Common myeloid progenitor, CD34-positive (primary cell): ENCODE measurements around the gene OR14I1.

Experiments
- CTCF ChIA-PET: fragments of 350-600 bp; sonication (Branson Sonifier 250); formaldehyde crosslinking; loops from one replicate; lab custom pipeline; 2021; ENCODE audit warnings: antibody characterized with exemption; lab: Charles Lee
- POLR2A ChIA-PET: fragments of 350-600 bp; sonication (Branson Sonifier 250); formaldehyde crosslinking; loops from one replicate; lab custom pipeline; 2021; ENCODE audit warnings: antibody characterized with exemption; lab: Charles Lee
- DNase-seq, 3 donors: peaks; one replicate each; pipeline versions ENCODE4 v3.0.0 to v3.0.0-alpha.2; 2013
- H3K27ac ChIP-seq, 2 experiments: 1 replicate in 1 of 2; 2 replicates in 1 of 2; pipeline ENCODE4 v1.7.0; 2013; ENCODE audit warnings: inconsistent platforms in 2 of 2, low read length in 2 of 2, mild to moderate bottlenecking in 2 of 2, low read depth in 1 of 2, moderate library complexity in 1 of 2; ENCODE audit not compliant: severe bottlenecking in 2 of 2, insufficient read depth in 1 of 2, poor library complexity in 1 of 2
- H3K27me3 ChIP-seq, 5 experiments: replicated peaks in 2 of 5; 1 replicate in 3 of 5; 2 replicates in 2 of 5; pipeline versions ENCODE4 v1.6.1 to v1.7.0; 2013; ENCODE audit warnings: low read length in 4 of 5, mild to moderate bottlenecking in 2 of 5, moderate library complexity in 2 of 5, inconsistent platforms in 1 of 5; ENCODE audit not compliant: insufficient read depth in 5 of 5, control insufficient read depth in 4 of 5
- H3K36me3 ChIP-seq, 4 experiments: 1 replicate in 2 of 4; 2 replicates in 2 of 4; pipeline versions ENCODE4 v1.6.1 to v1.7.0; 2013; ENCODE audit warnings: low read length in 3 of 4, control low read depth in 1 of 4, mild to moderate bottlenecking in 1 of 4; ENCODE audit not compliant: control insufficient read depth in 4 of 4, insufficient read depth in 4 of 4
- H3K4me1 ChIP-seq, 4 experiments: 1 replicate in 3 of 4; 2 replicates in 1 of 4; pipeline versions ENCODE4 v1.6.1 to v1.7.1; 2013; ENCODE audit warnings: low read length in 3 of 4, mild to moderate bottlenecking in 3 of 4, control low read depth in 1 of 4, inconsistent platforms in 1 of 4, moderate library complexity in 1 of 4; ENCODE audit not compliant: control insufficient read depth in 4 of 4, insufficient read depth in 4 of 4; ENCODE audit errors: control extremely low read depth in 1 of 4
- H3K4me3 ChIP-seq, 7 experiments: 1 replicate in 4 of 7; 2 replicates in 3 of 7; pipeline versions ENCODE4 v1.5.1 to v1.7.0; 2013; ENCODE audit warnings: mild to moderate bottlenecking in 7 of 7, low read length in 6 of 7, moderate library complexity in 6 of 7, inconsistent platforms in 2 of 7, low read depth in 2 of 7, control low read depth in 1 of 7; ENCODE audit not compliant: insufficient read depth in 4 of 7, control insufficient read depth in 1 of 7; ENCODE audit errors: extremely low read depth in 1 of 7
- H3K9me3 ChIP-seq, 5 experiments: 1 replicate in 4 of 5; 2 replicates in 1 of 5; pipeline versions ENCODE4 v1.6.1 to v1.7.1; 2013; ENCODE audit warnings: low read length in 4 of 5, mild to moderate bottlenecking in 2 of 5, inconsistent platforms in 1 of 5, low read depth in 1 of 5, moderate library complexity in 1 of 5; ENCODE audit not compliant: control insufficient read depth in 4 of 5, insufficient read depth in 2 of 5; ENCODE audit errors: control extremely low read depth in 1 of 5
- WGBS: methylation state at CpG from one replicate; pipeline ENCODE4 v1.1.5; 2013; ENCODE audit not compliant: insufficient coverage; 5-methylcytosine and 5-hydroxymethylcytosine counted together

The OR14I1 gene

GRCh38 chr1:248703674-248704073 is 1.1 kb upstream of the OR14I1 start:
- ChIA-PET POLR2A (no interaction called here), CTCF (interaction anchor here (1.0 to 18.6 kb wide), 2 partner anchors 9 to 105 kb away, joined by 3 to 186 read pairs; no protein-coding TSS in a partner anchor)
- no peak overlapping the region for H3K4me3 ChIP-seq
- H3K36me3 ChIP-seq: no peaks in the 10 kb centered on the region
- no CpG with 5 or more reads among the region's 2 CpGs for WGBS
- no peaks in the 10 kb centered on the region for H3K9me3 ChIP-seq
- H3K27ac ChIP-seq: no peak overlapping the region
- peak in 2 of 3 donors; percentile 9 to 14 for DNase-seq
- no peaks in the 10 kb centered on the region for H3K27me3 ChIP-seq
- H3K4me1 ChIP-seq: no peaks in the 10 kb centered on the region

DNA sequence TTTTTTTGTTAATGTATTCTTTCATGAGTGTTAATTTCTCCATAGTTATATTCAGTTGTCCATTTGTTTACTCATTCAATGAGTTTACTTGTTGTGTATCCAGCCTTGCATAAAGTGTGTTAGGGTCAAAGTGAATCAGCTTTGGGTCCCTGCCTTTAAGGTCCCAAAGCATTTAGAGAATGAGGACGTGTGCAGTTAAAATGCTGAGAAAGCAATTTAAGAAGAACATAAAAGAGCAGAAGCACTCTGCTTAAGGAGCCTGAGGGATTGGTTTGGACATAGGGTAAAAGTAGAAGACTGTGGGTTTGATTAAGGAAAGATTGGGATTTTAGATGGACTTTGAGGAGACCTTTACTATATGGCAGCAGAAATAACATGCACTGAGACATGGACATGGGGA is 3.5 kb downstream of the OR14I1 start:
- Histone ChIP-seq H3K36me3 (no peaks in the 10 kb centered on the region), H3K9me3 (no peaks in the 10 kb centered on the region), H3K27ac (no peak overlapping the region), H3K27me3 (peaks cover 0 to 2% (median 0%) of the 10 kb centered on the region in 5 experiments), H3K4me3 (no peak overlapping the region), H3K4me1 (no peaks in the 10 kb centered on the region)
- ChIA-PET CTCF (interaction anchor here (1.3 to 18.6 kb wide), 4 partner anchors 9 to 138 kb away, joined by 3 to 186 read pairs (median 4); no protein-coding TSS in a partner anchor), POLR2A (no interaction called here)
- no peak for DNase-seq
- WGBS: 88% methylated on average over 1 of the region's 1 CpG

GRCh38 chr1:248697907-248698306 is 4.7 kb downstream of the OR14I1 start:
- Histone ChIP-seq H3K4me1 (peaks cover 0 to 3% (median 0%) of the 10 kb centered on the region in 4 experiments), H3K9me3 (no peaks in the 10 kb centered on the region), H3K27me3 (peaks cover 0 to 5% (median 0%) of the 10 kb centered on the region in 5 experiments), H3K27ac (no peak overlapping the region), H3K4me3 (no peak overlapping the region), H3K36me3 (no peaks in the 10 kb centered on the region)
- WGBS: no CpG with 5 or more reads among the region's 6 CpGs
- DNase-seq: no peak
- POLR2A ChIA-PET: no interaction called here
- CTCF ChIA-PET: interaction anchor here (1.3 to 18.6 kb wide), 3 partner anchors 13 to 139 kb away, joined by 3 to 186 read pairs (median 5); no protein-coding TSS in a partner anchor

GRCh38 chr1:248696774-248697173 is 5.8 kb downstream of the OR14I1 start:
- H3K27ac ChIP-seq: no peak overlapping the region
- 83% methylated on average over 2 of the region's 3 CpGs for WGBS
- H3K36me3 ChIP-seq: no peaks in the 10 kb centered on the region
- H3K4me1 ChIP-seq: peaks cover 0 to 3% (median 0%) of the 10 kb centered on the region in 4 experiments
- no peak overlapping the region for H3K4me3 ChIP-seq
- H3K9me3 ChIP-seq: no peaks in the 10 kb centered on the region
- no peak for DNase-seq
- CTCF ChIA-PET: interaction anchor here (0.7 to 18.6 kb wide), 8 partner anchors 9 to 112 kb away, joined by 3 to 186 read pairs (median 3); no protein-coding TSS in a partner anchor
- peaks cover 0 to 6% (median 0%) of the 10 kb centered on the region in 5 experiments for H3K27me3 ChIP-seq
- POLR2A ChIA-PET: no interaction called here

DNA sequence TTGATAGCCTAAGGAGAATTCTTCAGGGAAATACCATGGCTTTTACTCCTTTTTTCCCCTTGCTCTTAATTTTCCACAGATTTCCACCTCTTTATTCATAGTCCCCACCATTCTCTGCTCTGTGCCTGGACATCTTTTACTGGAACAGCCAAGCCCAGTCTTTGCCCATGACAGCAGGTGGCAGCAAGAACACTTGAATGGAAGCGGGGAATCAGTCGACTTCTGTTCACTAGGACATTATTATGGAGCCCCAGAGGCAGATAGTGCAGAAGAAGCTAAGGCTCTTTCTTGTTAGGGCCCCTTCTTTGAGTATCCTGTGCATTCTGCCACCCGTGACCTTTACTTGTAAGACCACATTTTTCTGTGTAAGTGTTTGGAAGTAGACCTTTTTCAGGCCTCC is 6.3 kb downstream of the OR14I1 start:
- H3K27ac ChIP-seq: no peak overlapping the region
- H3K4me3 ChIP-seq: no peak overlapping the region
- 56% methylated on average over 2 of the region's 3 CpGs for WGBS
- peak; percentile 47 to 73 (median 70) for DNase-seq
- ChIA-PET CTCF (interaction anchor here (0.7 to 18.6 kb wide), 6 partner anchors 10 to 113 kb away, joined by 3 to 186 read pairs (median 3); no protein-coding TSS in a partner anchor), POLR2A (no interaction called here)
- peaks cover 0 to 3% (median 0%) of the 10 kb centered on the region in 4 experiments for H3K4me1 ChIP-seq
- H3K36me3 ChIP-seq: no peaks in the 10 kb centered on the region
- H3K9me3 ChIP-seq: no peaks in the 10 kb centered on the region
- peaks cover 0 to 6% (median 0%) of the 10 kb centered on the region in 5 experiments for H3K27me3 ChIP-seq

- WGBS: 95% methylated on average over 9 of the region's 13 CpGs
- H3K9me3 ChIP-seq: no peaks in the 10 kb centered on the region
- ChIA-PET CTCF (interaction anchor here (1.2 to 18.6 kb wide), 3 partner anchors 8 to 114 kb away, joined by 3 to 186 read pairs (median 3); no protein-coding TSS in a partner anchor), POLR2A (no interaction called here)
- H3K36me3 ChIP-seq: no peaks in the 10 kb centered on the region
- H3K27me3 ChIP-seq: peaks cover 0 to 6% (median 0%) of the 10 kb centered on the region in 5 experiments
- no peak overlapping the region for H3K27ac ChIP-seq
- DNase-seq: no peak
- H3K4me3 ChIP-seq: no peak overlapping the region
- H3K4me1 ChIP-seq: peaks cover 0 to 3% (median 0%) of the 10 kb centered on the region in 4 experiments
Measured at GRCh38 chr1:248695451-248696132, 7.0 kb downstream of the OR14I1 start.
